SW480 (cell line): ENCODE data around the gene ATR.
"Not testable (repeated sequence)": the region's sequence is repeated elsewhere in the genome, so short reads cannot be mapped to it uniquely, and the experiment has no call there.

ENCODE experiments used
- DNase-seq: peaks from one replicate; pipeline ENCODE4 v3.0.0-alpha.2; 2016; ENCODE audit warnings: low spot score

ATR gene

GRCh38 chr3:142447852-142448823 lies 130.4 kb downstream of the ATR start, which contains the start of gene XRN1:
Gene XRN1, minus strand, starts transcription at chr3:142448037. Its CDS starts 93 bp downstream, at chr3:142447944.
- DNase-seq: peak; percentile 92

GRCh38 chr3:142447301-142447851 lies 131.2 kb downstream of the ATR start:
- peak; percentile 62 for DNase-seq

GRCh38 chr3:142445816-142446254 lies 132.7 kb downstream of the ATR start:
- no peak for DNase-seq

GRCh38 chr3:142444343-142444742 lies 134.2 kb downstream of the ATR start:
- DNase-seq: no peak

- DNase-seq: not testable (repeated sequence)
Measured at GRCh38 chr3:142443060-142443459, 135.5 kb downstream of the ATR start.

- DNase-seq: not testable (repeated sequence)
Measured at GRCh38 chr3:142439499-142440220, 138.9 kb downstream of the ATR start.

GRCh38 chr3:142438096-142438495 lies 140.4 kb downstream of the ATR start:
- DNase-seq: not testable (repeated sequence)

GRCh38 chr3:142436951-142437585 lies 141.5 kb downstream of the ATR start:
- no peak for DNase-seq

GRCh38 chr3:142434503-142434902 lies 144.0 kb downstream of the ATR start:
- DNase-seq: no peak

- no peak for DNase-seq
Measured at GRCh38 chr3:142433110-142433509, 145.4 kb downstream of the ATR start.

GRCh38 chr3:142429582-142429981 lies 149.0 kb downstream of the ATR start:
- DNase-seq: no peak

- DNase-seq: no peak
Measured at GRCh38 chr3:142424754-142425153, 153.8 kb downstream of the ATR start.

- no peak for DNase-seq
Measured at GRCh38 chr3:142418926-142419592, 159.5 kb downstream of the ATR start.

GRCh38 chr3:142417302-142417701 lies 161.2 kb downstream of the ATR start:
- DNase-seq: no peak

- DNase-seq: not testable (repeated sequence)
Measured at GRCh38 chr3:142400537-142400936, 178.0 kb downstream of the ATR start.
